Endothelial cell (in vitro differentiated cells): ENCODE results near the gene DSC2. TPM values are rescaled to one million over a fixed set of nuclear protein-coding genes. Genes with fewer than 3 reads are reported as not detected.

Experiments
- DNase-seq: peaks from one replicate; pipeline ENCODE4 v3.0.0; 2021; ENCODE audit warnings: low spot score
- H3K27ac Mint-ChIP-seq: one replicate; pipeline ENCODE4 v1.8.0; 2021; ENCODE audit warnings: mixed read lengths, inconsistent platforms; ENCODE audit not compliant: unreplicated experiment
- H3K27me3 Mint-ChIP-seq: one replicate; pipeline ENCODE4 v1.8.0; 2021; ENCODE audit warnings: mild to moderate bottlenecking, moderate library complexity, mixed read lengths, inconsistent platforms; ENCODE audit not compliant: unreplicated experiment
- H3K36me3 Mint-ChIP-seq: one replicate; pipeline ENCODE4 v1.8.0; 2021; ENCODE audit warnings: mild to moderate bottlenecking, low read depth, mixed read lengths, inconsistent platforms; ENCODE audit not compliant: unreplicated experiment
- H3K4me1 Mint-ChIP-seq: one replicate; pipeline ENCODE4 v1.8.0; 2021; ENCODE audit warnings: mild to moderate bottlenecking, mixed read lengths, inconsistent platforms; ENCODE audit not compliant: unreplicated experiment
- H3K4me3 Mint-ChIP-seq: one replicate; pipeline ENCODE4 v1.8.0; 2021; ENCODE audit warnings: mild to moderate bottlenecking, mixed read lengths, inconsistent platforms; ENCODE audit not compliant: unreplicated experiment
- H3K9me3 Mint-ChIP-seq: one replicate; pipeline ENCODE4 v1.8.0; 2021; ENCODE audit warnings: mixed read lengths, inconsistent platforms; ENCODE audit not compliant: unreplicated experiment
- total RNA-seq: library from RNA; stranded (reverse); fragmentation: NEBNext Ultra II Directional; extraction: Animal tissue kit (Norgen Biotek cat#: 25700); gene quantifications from one replicate; pipeline ENCODE4 v1.2.1, GENCODE V29; 2021; ENCODE audit not compliant: unreplicated experiment
- TF ChIP-seq, protein P1 (sequence below): fragments of 200-600 bp; sonication (generic); IDR thresholded peaks from one replicate; pipeline ENCODE4 v1.5.0; 2021; ENCODE audit warnings: antibody characterized with exemption; ENCODE audit not compliant: unreplicated experiment

The DSC2 gene
- total RNA-seq, 1 donor from 2014 or later: 65.4 TPM

DNA sequence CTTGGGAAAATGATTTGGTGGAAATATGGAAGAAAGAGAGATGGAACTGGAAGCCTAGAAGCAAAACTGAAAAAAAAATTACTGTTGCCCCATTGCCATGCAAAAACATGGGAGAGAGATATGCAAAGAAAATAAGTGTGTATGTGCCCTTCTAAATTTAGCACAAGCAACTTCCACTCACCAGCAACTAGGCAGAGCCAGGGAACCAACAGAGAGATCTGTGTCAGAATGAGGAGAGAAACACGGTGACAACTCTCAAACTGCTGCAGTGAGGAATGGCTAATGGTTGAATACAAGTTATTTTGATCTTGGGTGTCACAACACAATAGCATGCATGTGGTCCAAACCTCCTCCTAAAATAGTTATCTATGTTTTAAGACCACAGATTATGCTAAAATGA lies 10.9 kb downstream of the DSC2 start:
- Mint-ChIP-seq H3K4me3 (no peak overlapping the region), H3K36me3 (peaks cover 26% of the 10 kb centered on the region), H3K27ac (no peak overlapping the region), H3K4me1 (no peaks in the 10 kb centered on the region), H3K9me3 (no peaks in the 10 kb centered on the region), H3K27me3 (no peaks in the 10 kb centered on the region)
- TF ChIP-seq, protein P1, sequence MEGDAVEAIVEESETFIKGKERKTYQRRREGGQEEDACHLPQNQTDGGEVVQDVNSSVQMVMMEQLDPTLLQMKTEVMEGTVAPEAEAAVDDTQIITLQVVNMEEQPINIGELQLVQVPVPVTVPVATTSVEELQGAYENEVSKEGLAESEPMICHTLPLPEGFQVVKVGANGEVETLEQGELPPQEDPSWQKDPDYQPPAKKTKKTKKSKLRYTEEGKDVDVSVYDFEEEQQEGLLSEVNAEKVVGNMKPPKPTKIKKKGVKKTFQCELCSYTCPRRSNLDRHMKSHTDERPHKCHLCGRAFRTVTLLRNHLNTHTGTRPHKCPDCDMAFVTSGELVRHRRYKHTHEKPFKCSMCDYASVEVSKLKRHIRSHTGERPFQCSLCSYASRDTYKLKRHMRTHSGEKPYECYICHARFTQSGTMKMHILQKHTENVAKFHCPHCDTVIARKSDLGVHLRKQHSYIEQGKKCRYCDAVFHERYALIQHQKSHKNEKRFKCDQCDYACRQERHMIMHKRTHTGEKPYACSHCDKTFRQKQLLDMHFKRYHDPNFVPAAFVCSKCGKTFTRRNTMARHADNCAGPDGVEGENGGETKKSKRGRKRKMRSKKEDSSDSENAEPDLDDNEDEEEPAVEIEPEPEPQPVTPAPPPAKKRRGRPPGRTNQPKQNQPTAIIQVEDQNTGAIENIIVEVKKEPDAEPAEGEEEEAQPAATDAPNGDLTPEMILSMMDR: no peak
- DNase-seq: no peak

DNA sequence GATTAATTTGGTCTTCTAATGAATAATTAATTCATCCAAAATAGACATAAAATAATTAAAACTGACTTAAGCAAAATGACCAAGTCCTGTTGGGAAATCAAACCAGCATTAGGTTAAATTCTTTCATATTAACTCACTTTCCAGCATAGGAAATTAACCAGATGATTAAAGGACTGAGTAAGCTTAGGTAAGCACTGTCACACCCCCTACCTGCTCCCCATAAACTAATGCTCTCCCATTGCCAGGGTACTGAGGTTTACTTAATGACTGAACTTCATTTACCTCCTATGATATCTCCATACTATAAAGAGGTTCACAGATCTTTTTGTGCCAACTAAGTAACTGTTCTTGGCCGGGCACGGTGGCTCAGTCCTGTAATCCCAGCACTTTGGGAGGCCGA lies 13.7 kb downstream of the DSC2 start:
- no peak for DNase-seq
- TF ChIP-seq, protein P1: no peak
- Mint-ChIP-seq H3K36me3 (peaks cover 26% of the 10 kb centered on the region), H3K4me1 (no peaks in the 10 kb centered on the region), H3K9me3 (no peaks in the 10 kb centered on the region), H3K27ac (no peak overlapping the region), H3K27me3 (peaks cover 2% of the 10 kb centered on the region), H3K4me3 (no peak overlapping the region)

DNA sequence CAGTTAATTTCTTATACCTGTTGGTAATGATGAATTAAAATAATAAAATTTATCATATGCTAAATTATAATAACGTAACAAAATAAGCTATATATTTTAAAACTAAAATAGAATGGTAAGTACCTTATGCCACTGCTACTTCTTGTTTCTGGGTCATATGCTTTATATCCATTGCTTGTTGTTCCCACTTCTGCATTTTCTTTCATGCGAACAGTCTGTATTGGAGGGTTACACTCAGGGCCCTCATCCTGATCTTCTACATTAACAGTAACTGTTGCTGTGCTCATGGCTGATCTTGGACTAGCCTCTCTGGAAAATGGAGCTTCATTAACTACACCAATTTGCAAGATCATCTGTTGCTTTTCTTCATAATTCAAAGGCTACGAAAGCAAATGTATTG lies 22.2 kb downstream of the DSC2 start:
- no peak overlapping the region for H3K4me3 Mint-ChIP-seq
- no peak overlapping the region for H3K27ac Mint-ChIP-seq
- H3K36me3 Mint-ChIP-seq: peaks cover 36% of the 10 kb centered on the region
- no peaks in the 10 kb centered on the region for H3K9me3 Mint-ChIP-seq
- no peak for DNase-seq
- TF ChIP-seq, protein P1: no peak
- peaks cover 10% of the 10 kb centered on the region for H3K4me1 Mint-ChIP-seq
- H3K27me3 Mint-ChIP-seq: no peaks in the 10 kb centered on the region

DNA sequence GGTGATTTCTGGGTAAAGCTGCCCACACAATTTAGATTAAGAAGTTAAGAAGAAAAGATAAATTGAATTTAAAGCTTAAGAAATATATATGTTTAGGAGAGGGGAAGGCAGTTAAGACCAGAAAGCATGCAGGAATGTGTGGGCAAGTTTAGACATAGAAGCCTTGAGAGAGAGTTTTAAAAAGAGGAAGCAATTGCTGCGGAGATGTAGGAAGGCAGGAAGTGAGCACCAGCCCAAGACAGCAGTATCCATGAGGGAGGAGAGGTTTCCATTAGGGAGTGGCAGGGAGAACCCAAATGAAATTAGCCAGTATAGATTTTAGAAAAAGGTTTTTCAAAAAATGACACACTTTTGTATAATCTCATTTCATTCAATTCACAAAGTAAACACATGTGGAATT lies 24.3 kb downstream of the DSC2 start:
- TF ChIP-seq, protein P1: no peak
- H3K36me3 Mint-ChIP-seq: peaks cover 49% of the 10 kb centered on the region
- H3K4me1 Mint-ChIP-seq: peaks cover 10% of the 10 kb centered on the region
- H3K9me3 Mint-ChIP-seq: no peaks in the 10 kb centered on the region
- H3K4me3 Mint-ChIP-seq: no peak overlapping the region
- no peaks in the 10 kb centered on the region for H3K27me3 Mint-ChIP-seq
- H3K27ac Mint-ChIP-seq: no peak overlapping the region
- no peak for DNase-seq

DNA sequence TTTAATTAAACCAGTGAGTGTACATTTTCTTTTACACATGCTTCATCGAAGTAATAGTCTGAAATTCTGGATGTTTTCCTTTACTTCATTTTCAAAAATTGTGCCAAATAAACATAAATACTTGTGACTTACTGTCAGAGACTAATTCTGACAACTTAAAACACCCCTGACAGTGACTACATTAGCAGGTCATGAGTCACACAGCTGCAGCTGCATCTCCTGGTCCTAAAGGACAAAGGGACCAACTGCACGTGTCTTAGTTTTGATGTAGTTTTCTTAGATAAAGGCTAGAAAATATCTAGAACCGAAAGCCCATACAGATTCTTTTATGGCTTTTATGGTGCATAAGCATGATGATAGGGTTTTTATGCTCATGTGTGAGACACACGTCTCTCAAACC lies 30.0 kb downstream of the DSC2 start:
- Mint-ChIP-seq H3K4me1 (peaks cover under 1% of the 10 kb centered on the region), H3K27ac (no peak overlapping the region), H3K9me3 (no peaks in the 10 kb centered on the region), H3K4me3 (no peak overlapping the region), H3K27me3 (no peaks in the 10 kb centered on the region), H3K36me3 (peaks cover 42% of the 10 kb centered on the region)
- TF ChIP-seq, protein P1: no peak
- no peak for DNase-seq
